ENCODE data around the gene COL8A1. TPM values are rescaled to one million over a fixed set of nuclear protein-coding genes. Genes with fewer than 3 reads are reported as not detected.

The COL8A1 gene
- polyA plus RNA-seq, 3 donors: not detected

- no peaks in the 10 kb centered on the region for H3K36me3 ChIP-seq (replicated peaks in 1 of 2; ENCODE audit: control insufficient read depth in 1 of 2, insufficient read depth in 2 of 2, low read length in 2 of 2)
- no peak overlapping the region for H3K4me3 ChIP-seq (replicated peaks in 1 of 3; ENCODE audit: low read depth in 2 of 3, low read length in 3 of 3)
- intact Hi-C loops (cut with micrococcal nuclease): no loop called here
- Mint-ChIP-seq H3K4me1 (no peaks in the 10 kb centered on the region), H3K9me3 (no peaks in the 10 kb centered on the region), H3K36me3 (no peaks in the 10 kb centered on the region), H3K27me3 (ENCODE audit: low read depth in 3 of 3) (peaks cover 0 to 8% (median 6%) of the 10 kb centered on the region in 3 donors), H3K4me3 (no peak overlapping the region), H3K27ac (no peak overlapping the region)
- peaks cover 0 to 3% of the 10 kb centered on the region in 2 donors for H3K27me3 ChIP-seq (ENCODE audit: control insufficient read depth in 2 of 2, insufficient read depth in 2 of 2, low read length in 2 of 2)
- TF ChIP-seq CTCF (IDR thresholded peaks at IDR 0.05): no peak
- H3K4me2 ChIP-seq (replicated peaks; ENCODE audit: extremely low read depth, low read length, poor library complexity, severe bottlenecking): no peak overlapping the region
- no CpG with 5 or more reads among the region's 1 CpG for WGBS (ENCODE audit: insufficient coverage)
- no peak overlapping the region for H3K9ac ChIP-seq (ENCODE audit: insufficient read depth, low read length, poor library complexity, severe bottlenecking)
- no peak overlapping the region for H2AFZ ChIP-seq (ENCODE audit: insufficient read depth, low read depth, low read length, poor library complexity, severe bottlenecking)
- H3K27ac ChIP-seq (ENCODE audit: low read depth in 1 of 2, low read length in 2 of 2): no peak overlapping the region
- H3K9me3 ChIP-seq (replicated peaks in 1 of 2; ENCODE audit: control insufficient read depth in 1 of 2, insufficient read depth in 1 of 2, low read length in 2 of 2): no peaks in the 10 kb centered on the region
- H3K4me1 ChIP-seq (ENCODE audit: control insufficient read depth in 1 of 2, insufficient read depth in 2 of 2, low read length in 2 of 2): no peaks in the 10 kb centered on the region
- no peak for DNase-seq
- H4K20me1 ChIP-seq (ENCODE audit: insufficient read depth, low read length): no peaks in the 10 kb centered on the region
- no peaks in the 10 kb centered on the region for H3K79me2 ChIP-seq (ENCODE audit: insufficient read depth, low read length)
These were observed 124.5 kb downstream of the COL8A1 start for GRCh38 chr3:99762901-99763300.

GRCh38 chr3:99764377-99764776 lies 126.0 kb downstream of the COL8A1 start:
- Mint-ChIP-seq H3K4me3 (no peak overlapping the region), H3K4me1 (no peaks in the 10 kb centered on the region), H3K36me3 (no peaks in the 10 kb centered on the region), H3K27me3 (ENCODE audit: low read depth in 3 of 3) (peaks cover 0 to 5% (median 4%) of the 10 kb centered on the region in 3 donors), H3K27ac (no peak overlapping the region), H3K9me3 (no peaks in the 10 kb centered on the region)
- Histone ChIP-seq H3K4me3 (replicated peaks in 1 of 3; ENCODE audit: low read depth in 2 of 3, low read length in 3 of 3) (no peak overlapping the region), H3K9me3 (replicated peaks in 1 of 2; ENCODE audit: control insufficient read depth in 1 of 2, insufficient read depth in 1 of 2, low read length in 2 of 2) (no peaks in the 10 kb centered on the region), H4K20me1 (ENCODE audit: insufficient read depth, low read length) (no peaks in the 10 kb centered on the region), H2AFZ (ENCODE audit: insufficient read depth, low read depth, low read length, poor library complexity, severe bottlenecking) (no peak overlapping the region), H3K27ac (ENCODE audit: low read depth in 1 of 2, low read length in 2 of 2) (no peak overlapping the region), H3K4me1 (ENCODE audit: control insufficient read depth in 1 of 2, insufficient read depth in 2 of 2, low read length in 2 of 2) (no peaks in the 10 kb centered on the region), H3K36me3 (replicated peaks in 1 of 2; ENCODE audit: control insufficient read depth in 1 of 2, insufficient read depth in 2 of 2, low read length in 2 of 2) (no peaks in the 10 kb centered on the region), H3K4me2 (replicated peaks; ENCODE audit: extremely low read depth, low read length, poor library complexity, severe bottlenecking) (no peak overlapping the region), H3K79me2 (ENCODE audit: insufficient read depth, low read length) (no peaks in the 10 kb centered on the region), H3K9ac (ENCODE audit: insufficient read depth, low read length, poor library complexity, severe bottlenecking) (no peak overlapping the region), H3K27me3 (ENCODE audit: control insufficient read depth in 2 of 2, insufficient read depth in 2 of 2, low read length in 2 of 2) (peaks cover 0 to 3% of the 10 kb centered on the region in 2 donors)
- intact Hi-C loops (cut with micrococcal nuclease): no loop called here
- no peak for DNase-seq
- no CpG with 5 or more reads among the region's 5 CpGs for WGBS (ENCODE audit: insufficient coverage)
- no peak for TF ChIP-seq CTCF (IDR thresholded peaks at IDR 0.05)
